Motor neuron (in vitro differentiated cells): Measurements from ENCODE around the gene TINAGL1. TPM values are rescaled to one million over a fixed set of nuclear protein-coding genes. Genes with fewer than 3 reads are reported as not detected.
A peak's percentile ranks its signal among the peaks of the same experiment; 100 is the strongest.

Source experiments
- ATAC-seq, 8 experiments: fragments of 200-7000 bp; cut with Tn5 transposase; replicated peaks in 6 of 8; 2 replicates each; pipeline ENCODE4 v1.8.0; 2021; ENCODE audit warnings: mild to moderate bottlenecking in 8 of 8, moderate library complexity in 8 of 8
- H3K27ac ChIP-seq, 2 donors: fragments of 250-450 bp; sonication (Bioruptor Pico); 2 replicates each; pipeline ENCODE4 v1.9.0; 2021; ENCODE audit warnings: antibody characterized with exemption in 2 of 2, mild to moderate bottlenecking in 2 of 2, moderate library complexity in 1 of 2
- H3K4me1 ChIP-seq, 2 donors: fragments of 250-450 bp; sonication (Bioruptor Pico); replicated peaks in 1 of 2; 2 replicates each; pipeline ENCODE4 v1.6.1; 2021; ENCODE audit warnings: antibody characterized with exemption in 2 of 2, mild to moderate bottlenecking in 2 of 2, moderate library complexity in 1 of 2
- H3K4me3 ChIP-seq, 5 donors: fragments of 250-450 bp; sonication (Bioruptor Pico); 2 replicates each; pipeline ENCODE4 v1.9.0; 2021; ENCODE audit warnings: antibody characterized with exemption in 5 of 5, mild to moderate bottlenecking in 5 of 5, moderate library complexity in 4 of 5
- WGBS, 10 experiments: fragments of 450-650 bp; shearing (Covaris generic); methylation state at CpG; one replicate each; pipeline ENCODE4 v1.0.0; 2022; 5-methylcytosine and 5-hydroxymethylcytosine counted together
- in situ Hi-C, 9 experiments: fragments of 400-800 bp; cut with MboI; loops; one replicate each; pipeline ENCODE4 v1.15.0; 2021; ENCODE audit warnings: low sequenced_read_pairs in 9 of 9, low pct_unique_long_range_greater_than_20kb in 2 of 9; ENCODE audit not compliant: unreplicated experiment in 9 of 9
- total RNA-seq, 8 experiments: library from RNA; unstranded; fragments of 300-600 nt; gene quantifications; 2 replicates each; pipeline versions ENCODE4 v1.2.3 to v1.2.4, GENCODE V29; 2022

Gene TINAGL1
- total RNA-seq: 100 to 1,000 TPM in 1 of 8 experiments, 1 to 10 TPM in 3, under 1 TPM in 3, not detected in 1; 0.11 to 120 (median 1.7) TPM

DNA sequence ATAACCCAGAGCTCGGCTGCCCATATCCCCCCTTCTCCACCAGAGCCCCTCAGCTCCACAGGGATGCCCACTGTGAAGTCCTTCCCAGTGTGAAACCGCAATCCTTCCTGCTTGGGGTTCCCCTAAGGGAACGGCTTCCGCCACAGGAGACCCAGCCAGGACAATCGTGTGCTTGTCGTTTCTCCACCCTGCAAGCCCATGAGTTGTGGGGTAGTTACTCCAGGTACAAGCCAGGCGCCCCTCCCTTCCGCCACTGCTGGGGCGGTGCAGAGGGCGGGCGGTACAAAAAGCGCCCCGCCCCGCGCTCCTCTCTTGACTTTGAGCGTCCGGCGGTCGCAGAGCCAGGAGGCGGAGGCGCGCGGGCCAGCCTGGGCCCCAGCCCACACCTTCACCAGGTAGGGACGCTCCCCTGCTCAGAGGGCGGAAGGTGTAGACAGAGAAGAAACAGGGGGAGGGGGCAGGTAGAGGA, at the start of gene TINAGL1:
TSS of gene TINAGL1 (plus strand) at position 315 of the 469 bp plus-strand sequence. CDS start 634 bp downstream, outside the sequence.
- Histone ChIP-seq H3K4me1 (peaks cover 3 to 13% of the 10 kb centered on the region in 2 donors), H3K4me3 (no peak within 1 kb of the TSS), H3K27ac (no peak within 1 kb of the TSS)
- ATAC-seq: peak in 3 of 8 experiments; percentile 4 to 54 (median 6)
- 0 to 37% (median 20%) methylated on average over 1 to 7 of the region's 25 CpGs; no CpG with 5 or more reads in 7 of the 10 experiments for WGBS, 10 experiments
- in situ Hi-C loops: no loop called here

GRCh38 chr1:31529999-31530684, 46.2 kb upstream of the TINAGL1 start:
- WGBS, 10 experiments: 10 to 100% (median 40%) methylated on average over 1 to 4 of the region's 4 CpGs; no CpG with 5 or more reads in 1 of the 10 experiments
- ATAC-seq: peak in 4 of 8 experiments; percentile 15 to 58 (median 34)
- H3K27ac ChIP-seq: no peak overlapping the region
- H3K4me1 ChIP-seq: peaks cover 0 to 22% of the 10 kb centered on the region in 2 donors
- no peak overlapping the region for H3K4me3 ChIP-seq
- in situ Hi-C loops: loop anchor here in 1 of 9 experiments (25.0 kb wide), 1 partner anchor 368 kb away; no protein-coding TSS in a partner anchor

- peak overlapping the region in 1 of 2 donors; percentile 7 for H3K27ac ChIP-seq
- in situ Hi-C loops: loop anchor here in 1 of 9 experiments (25.0 kb wide), 1 partner anchor 369 kb away; no protein-coding TSS in a partner anchor
- ATAC-seq: peak in 6 of 8 experiments; percentile 47 to 58 (median 50)
- WGBS, 10 experiments: 27 to 94% (median 82%) methylated on average over 3 to 10 of the region's 10 CpGs
- H3K4me1 ChIP-seq: peaks cover 0 to 22% of the 10 kb centered on the region in 2 donors
- H3K4me3 ChIP-seq: no peak overlapping the region
These were observed 44.9 kb upstream of the TINAGL1 start for GRCh38 chr1:31531177-31531999.

DNA sequence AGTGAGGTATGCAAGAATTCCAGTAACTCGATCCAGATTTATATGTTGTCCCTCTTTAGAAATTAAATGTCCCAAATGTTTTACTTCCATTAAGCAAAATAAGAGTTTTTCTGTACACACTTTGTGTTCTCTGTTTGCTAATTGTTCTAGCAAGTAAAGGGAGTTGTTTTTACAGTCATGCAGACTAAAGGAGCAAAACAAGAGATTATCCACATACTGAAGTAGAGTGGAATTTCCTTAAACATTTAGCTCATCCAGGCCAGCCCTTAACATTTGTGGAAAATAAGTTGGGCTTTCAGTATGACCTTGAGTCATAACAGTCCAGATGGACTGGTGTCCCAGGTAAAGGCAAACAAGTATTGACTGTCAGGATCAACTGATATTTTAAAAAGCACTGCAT, 44.1 kb upstream of the TINAGL1 start:
- in situ Hi-C loops: loop anchor here in 1 of 9 experiments (25.0 kb wide), 1 partner anchor 370 kb away; no protein-coding TSS in a partner anchor
- ATAC-seq: no peak
- 29 to 86% (median 67%) methylated on average over 1 of the region's 1 CpG; no CpG with 5 or more reads in 3 of the 10 experiments for WGBS, 10 experiments
- H3K4me1 ChIP-seq: peaks cover 0 to 22% of the 10 kb centered on the region in 2 donors
- H3K4me3 ChIP-seq: no peak overlapping the region
- no peak overlapping the region for H3K27ac ChIP-seq

DNA sequence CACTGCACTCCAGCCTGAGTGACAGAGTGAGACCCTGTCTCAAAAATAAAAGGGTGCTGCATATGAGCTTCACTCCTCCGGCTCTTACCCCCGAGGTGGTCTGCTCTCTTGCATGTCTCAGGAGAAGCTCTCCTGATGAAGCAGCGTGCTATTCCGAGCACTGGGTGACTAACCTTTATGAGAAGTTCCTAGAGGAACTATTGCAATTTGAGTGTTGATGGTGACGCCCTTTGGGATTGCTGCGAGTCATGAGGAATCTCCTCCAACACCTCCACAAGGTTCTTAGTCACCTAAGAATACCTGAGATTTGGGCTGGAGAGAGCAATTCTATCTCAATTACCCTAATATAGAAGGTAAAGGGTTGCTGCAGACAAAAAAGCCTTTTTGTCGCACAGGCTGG, 40.8 kb upstream of the TINAGL1 start:
- Histone ChIP-seq H3K27ac (no peak overlapping the region), H3K4me1 (peaks cover 0 to 13% of the 10 kb centered on the region in 2 donors), H3K4me3 (no peak overlapping the region)
- in situ Hi-C loops: loop anchor here in 1 of 9 experiments (25.0 kb wide), 1 partner anchor 373 kb away; no protein-coding TSS in a partner anchor
- ATAC-seq: no peak
- WGBS, 10 experiments: 67 to 100% (median 82%) methylated on average over 1 to 7 of the region's 7 CpGs; no CpG with 5 or more reads in 3 of the 10 experiments

- 53 to 100% (median 94%) methylated on average over 1 to 3 of the region's 3 CpGs; no CpG with 5 or more reads in 1 of the 10 experiments for WGBS, 10 experiments
- in situ Hi-C loops: loop anchor here in 1 of 9 experiments (25.0 kb wide), 1 partner anchor 377 kb away; no protein-coding TSS in a partner anchor
- no peak for ATAC-seq
- H3K4me3 ChIP-seq: no peak overlapping the region
- H3K27ac ChIP-seq: no peak overlapping the region
- H3K4me1 ChIP-seq: no peaks in the 10 kb centered on the region
These were observed 37.0 kb upstream of the TINAGL1 start for GRCh38 chr1:31539329-31539728.

GRCh38 chr1:31541194-31541593, 35.1 kb upstream of the TINAGL1 start:
- no peaks in the 10 kb centered on the region for H3K4me1 ChIP-seq
- WGBS, 10 experiments: 39 to 100% (median 82%) methylated on average over 1 to 4 of the region's 4 CpGs; no CpG with 5 or more reads in 4 of the 10 experiments
- H3K27ac ChIP-seq: no peak overlapping the region
- peak in 2 of 8 experiments; percentile 34 to 80 for ATAC-seq
- in situ Hi-C loops: loop anchor here in 3 of 9 experiments (5.0 to 25.0 kb wide), 3 partner anchors 79 to 379 kb away; no protein-coding TSS in a partner anchor
- H3K4me3 ChIP-seq: no peak overlapping the region

- Histone ChIP-seq H3K4me3 (no peak overlapping the region), H3K27ac (no peak overlapping the region), H3K4me1 (peaks cover 0 to 8% of the 10 kb centered on the region in 2 donors)
- in situ Hi-C loops: loop anchor here in 2 of 9 experiments (10.0 to 25.0 kb wide), 2 partner anchors 161 to 384 kb away; no protein-coding TSS in a partner anchor
- WGBS, 10 experiments: 25 to 92% (median 78%) methylated on average over 2 to 4 of the region's 4 CpGs
- ATAC-seq: no peak
These were observed 30.3 kb upstream of the TINAGL1 start for GRCh38 chr1:31545927-31546540.

- WGBS, 10 experiments: 13 to 90% (median 63%) methylated on average over 2 to 10 of the region's 12 CpGs; no CpG with 5 or more reads in 5 of the 10 experiments
- in situ Hi-C loops: loop anchor here in 2 of 9 experiments (10.0 to 25.0 kb wide), 2 partner anchors 164 to 386 kb away; no protein-coding TSS in a partner anchor
- no peak overlapping the region for H3K27ac ChIP-seq
- peaks cover 0 to 8% of the 10 kb centered on the region in 2 donors for H3K4me1 ChIP-seq
- no peak overlapping the region for H3K4me3 ChIP-seq
- ATAC-seq: peak in 7 of 8 experiments; percentile 13 to 55 (median 29)
These were observed 27.8 kb upstream of the TINAGL1 start for GRCh38 chr1:31548534-31548906.

GRCh38 chr1:31548907-31549808, 27.2 kb upstream of the TINAGL1 start:
- ATAC-seq: peak; percentile 84 to 98 (median 95)
- WGBS, 10 experiments: 0 to 57% (median 5%) methylated on average over 1 to 24 of the region's 24 CpGs
- H3K27ac ChIP-seq: peak overlapping the region in 1 of 2 donors; percentile 25
- in situ Hi-C loops: loop anchor here in 2 of 9 experiments (10.0 to 25.0 kb wide), 2 partner anchors 164 to 387 kb away; no protein-coding TSS in a partner anchor
- peak overlapping the region in 3 of 5 donors; percentile 0 to 12 (median 10) for H3K4me3 ChIP-seq
- peaks cover 0 to 8% of the 10 kb centered on the region in 2 donors for H3K4me1 ChIP-seq
